Hematopoietic multipotent progenitor cell (in vitro differentiated cells): ENCODE data around the gene ITGB8. TPM values are rescaled to one million over a fixed set of nuclear protein-coding genes. Genes with fewer than 3 reads are reported as not detected.
A peak's percentile ranks its signal among the peaks of the same experiment; 100 is the strongest.

ENCODE experiments used
- DNase-seq, 3 donors: peaks; one replicate each; pipeline ENCODE4 v3.0.0-alpha.2; 2011 to 2015; ENCODE audit warnings: low read depth in 2 of 3, low spot score in 2 of 3
- total RNA-seq: library from RNA; depleted of rRNA; stranded (reverse); fragments of >200 nt; gene quantifications from one replicate; pipeline ENCODE4 v1.2.3, GENCODE V29; 2012

Gene ITGB8
- total RNA-seq, 1 donor: 4.6 TPM

GRCh38 chr7:20409961-20410360, 79.3 kb downstream of the ITGB8 start:
- no peak for DNase-seq

GRCh38 chr7:20411372-20411771, 80.7 kb downstream of the ITGB8 start:
- DNase-seq: no peak

- DNase-seq: peak in 1 of 3 donors; percentile 51
These were observed 81.3 kb downstream of the ITGB8 start for GRCh38 chr7:20412032-20412431.

GRCh38 chr7:20417260-20417659, 86.6 kb downstream of the ITGB8 start:
- no peak for DNase-seq

- DNase-seq: no peak
These were observed 87.1 kb downstream of the ITGB8 start for GRCh38 chr7:20417675-20418382.

DNA sequence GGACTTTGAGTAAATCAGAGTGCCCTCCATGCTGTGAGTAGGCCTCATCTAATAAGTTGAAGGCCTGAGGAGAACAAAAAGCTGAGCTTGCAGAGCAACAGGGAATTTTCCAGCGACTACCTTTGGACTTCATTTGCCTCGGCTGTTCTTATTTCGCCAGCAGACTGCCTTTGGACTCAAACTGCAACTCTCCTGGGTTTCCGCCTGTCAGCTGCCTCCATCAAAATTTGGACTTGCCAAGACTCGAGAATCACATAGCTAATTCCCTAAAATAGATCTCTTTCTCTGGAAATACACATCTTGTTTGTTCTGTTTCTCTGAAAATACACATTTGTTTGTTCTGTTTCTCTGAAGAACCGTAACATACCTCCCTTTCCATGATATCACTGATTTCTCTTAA, 93.8 kb downstream of the ITGB8 start:
- no peak for DNase-seq

DNA sequence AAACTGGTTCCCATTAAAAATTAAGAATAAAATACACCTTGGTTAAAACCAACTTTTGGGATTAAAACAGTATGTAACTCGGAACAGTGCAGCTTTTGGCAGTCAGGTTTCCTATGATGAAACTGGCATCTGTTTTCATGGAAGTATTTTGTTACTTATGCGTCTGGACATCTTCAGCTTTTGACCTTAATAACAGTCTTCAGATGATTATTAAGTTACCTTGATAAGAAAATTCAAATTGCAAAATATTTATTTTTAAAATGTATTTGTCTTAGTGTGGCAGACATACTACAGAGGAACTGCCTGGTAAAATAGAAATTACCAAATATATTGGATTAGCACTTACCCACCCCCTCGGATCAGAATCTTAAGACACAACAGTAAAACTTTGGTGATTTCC, 100.0 kb downstream of the ITGB8 start:
- DNase-seq: no peak

DNA sequence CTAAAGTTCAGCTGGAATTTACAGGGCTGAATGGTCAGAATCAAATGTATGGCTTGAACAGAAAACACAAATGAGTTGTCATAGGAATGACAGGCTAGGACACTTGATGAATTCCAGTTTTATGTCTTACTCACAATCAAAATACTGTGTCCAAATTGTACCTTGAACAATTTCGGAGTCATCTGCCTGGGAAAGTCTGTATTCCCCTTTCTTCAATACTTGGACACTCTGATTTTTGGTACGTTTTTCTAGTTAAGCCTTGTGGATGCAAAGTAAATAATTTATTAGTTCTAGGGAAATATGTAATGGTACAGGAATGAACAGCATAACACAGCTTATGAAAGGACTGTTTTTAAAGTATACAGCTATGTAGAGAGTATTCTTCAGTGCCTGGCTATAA, 100.4 kb downstream of the ITGB8 start:
- DNase-seq: no peak

- no peak for DNase-seq
These were observed 101.4 kb downstream of the ITGB8 start for GRCh38 chr7:20432071-20432470.

DNA sequence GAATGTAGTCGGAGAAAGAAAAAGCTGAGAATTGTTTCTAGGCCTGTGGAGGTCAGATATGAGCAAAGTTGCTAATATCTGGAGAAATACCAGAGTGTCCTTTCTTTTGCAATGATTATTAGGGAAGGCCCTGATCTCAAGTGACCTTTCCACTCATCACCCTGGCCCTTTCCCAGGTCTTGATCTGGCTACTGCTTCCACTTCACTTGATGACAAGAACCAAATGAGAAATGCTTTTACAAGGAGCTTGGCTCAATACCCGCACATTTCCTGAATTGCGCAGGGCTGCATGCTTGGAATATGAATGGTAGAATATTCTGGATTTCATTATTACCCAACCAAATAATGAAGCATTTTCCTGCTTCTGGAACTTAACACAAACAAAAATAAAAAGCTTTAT, 104.6 kb downstream of the ITGB8 start:
- DNase-seq: no peak

DNA sequence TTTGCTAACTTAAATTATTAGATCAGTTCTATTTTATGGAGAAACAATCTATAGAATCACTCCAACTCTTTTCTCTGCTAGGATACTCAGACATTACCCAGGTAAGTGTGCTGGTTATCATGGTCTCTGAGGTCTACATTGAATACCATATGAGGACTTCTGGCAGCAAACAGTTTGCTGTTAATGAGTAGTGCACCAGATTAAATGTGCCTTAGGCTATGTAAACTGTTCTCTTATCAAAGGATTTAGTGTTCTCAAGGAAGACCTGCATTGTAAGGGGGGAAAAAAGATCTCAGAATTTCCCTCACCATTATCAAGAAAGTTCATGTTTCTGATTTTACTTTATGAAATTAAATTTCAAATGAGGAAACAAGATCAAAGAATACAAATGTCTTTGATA, 107.5 kb downstream of the ITGB8 start:
- no peak for DNase-seq

DNA sequence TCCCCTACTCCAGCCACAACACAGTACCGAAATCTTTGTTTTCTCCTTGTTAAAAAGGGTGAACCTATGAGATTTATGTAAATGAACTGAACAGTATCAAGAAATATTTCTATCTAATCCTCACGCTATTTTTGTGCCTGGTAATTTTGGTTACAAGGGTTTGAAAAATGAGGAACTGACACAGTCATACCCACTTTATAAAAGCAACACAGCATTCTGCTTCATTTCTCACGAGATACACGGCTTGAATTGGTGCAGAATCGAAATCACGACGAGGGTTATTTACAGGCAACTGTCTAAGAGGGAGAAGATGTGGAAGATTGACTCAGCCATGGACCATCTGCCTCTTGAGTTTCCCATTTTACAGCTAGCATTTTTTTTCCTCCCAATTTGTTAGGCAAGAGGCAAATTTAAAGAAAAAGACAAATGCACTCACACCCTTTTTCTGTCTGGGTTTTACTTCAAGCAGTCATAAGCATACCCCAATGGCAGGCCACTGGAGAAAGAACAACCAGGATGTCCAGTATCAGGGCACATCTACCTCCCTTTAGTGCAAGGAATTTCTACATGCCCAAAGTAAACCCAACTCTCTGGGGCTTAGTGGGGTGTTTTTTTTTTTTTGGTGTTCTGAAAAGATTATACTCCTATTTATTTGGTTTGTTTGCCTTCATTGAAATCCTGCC, 108.1 kb downstream of the ITGB8 start:
- DNase-seq: peak in 2 of 3 donors; percentile 26 to 33

- DNase-seq: no peak
These were observed 108.9 kb downstream of the ITGB8 start for GRCh38 chr7:20439416-20440185.

DNA sequence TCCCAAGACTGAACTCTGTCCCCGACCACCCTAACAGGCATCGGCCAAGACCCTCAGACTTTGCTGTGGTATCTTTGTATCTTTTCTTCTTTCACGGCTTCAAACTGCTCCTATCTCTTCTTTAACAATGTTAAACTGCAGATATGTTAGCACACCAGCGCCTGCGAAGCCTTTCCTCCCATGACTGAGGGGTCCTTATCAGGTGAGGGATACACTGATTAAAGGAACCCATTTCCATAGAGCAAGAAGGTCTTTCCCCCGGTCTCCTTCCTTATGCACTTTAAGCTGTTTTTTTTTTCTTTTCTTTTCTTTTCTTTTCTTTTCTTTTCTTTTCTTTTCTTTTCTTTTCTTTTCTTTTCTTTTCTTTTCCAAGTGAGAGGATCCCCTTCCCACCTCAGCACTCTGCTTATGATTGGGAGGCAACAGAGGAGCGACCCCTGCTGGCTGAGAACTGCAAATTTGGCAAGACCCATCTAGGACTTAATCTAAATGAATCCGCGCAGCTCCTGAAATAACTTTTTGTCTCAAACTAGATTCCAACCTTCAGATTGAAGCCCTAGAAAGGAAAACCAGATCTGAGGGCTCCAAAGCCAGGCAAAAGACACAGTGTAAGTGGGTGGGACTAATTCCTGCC, 109.9 kb downstream of the ITGB8 start:
- DNase-seq: no peak

DNA sequence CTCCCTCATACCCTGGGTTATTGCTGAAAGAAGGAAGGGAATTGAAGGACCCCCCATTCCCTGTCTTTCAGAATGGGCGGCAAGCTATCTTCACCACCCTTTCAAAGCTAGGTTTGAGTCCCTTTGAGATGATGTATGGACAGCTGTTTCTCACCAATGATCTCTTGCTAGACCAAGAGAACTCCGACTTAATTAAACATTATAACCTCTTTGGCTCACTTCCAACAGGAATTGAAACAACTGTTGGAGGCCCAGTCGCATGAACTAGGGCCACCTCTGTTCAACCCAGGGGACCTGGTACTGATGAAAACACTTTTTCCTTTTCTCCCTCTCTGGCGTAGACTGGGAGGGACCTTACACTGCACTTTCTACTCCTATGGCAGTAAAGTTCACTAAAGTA, 110.6 kb downstream of the ITGB8 start:
- no peak for DNase-seq

DNA sequence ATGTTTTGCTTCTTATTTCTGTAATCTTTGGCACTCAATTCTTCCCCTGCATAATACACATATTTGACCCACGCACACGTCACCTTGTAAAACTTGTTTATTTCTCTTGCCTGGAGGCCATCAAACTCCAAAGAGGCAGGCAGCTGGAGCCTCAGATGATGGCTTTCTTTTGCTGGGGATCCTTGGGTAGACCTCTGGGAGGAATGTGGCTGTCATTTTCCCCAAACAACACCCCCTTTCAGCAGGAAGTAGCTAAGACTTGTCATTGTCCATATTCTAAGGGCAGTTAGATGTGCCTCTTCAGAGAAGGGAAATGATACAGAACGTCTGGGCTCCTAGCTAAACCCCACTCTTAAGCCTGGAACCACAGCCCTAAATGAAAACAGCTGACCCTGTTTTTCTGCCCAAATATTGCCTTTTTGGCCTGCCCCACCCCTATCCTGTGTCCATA, 111.3 kb downstream of the ITGB8 start:
- DNase-seq: no peak

DNA sequence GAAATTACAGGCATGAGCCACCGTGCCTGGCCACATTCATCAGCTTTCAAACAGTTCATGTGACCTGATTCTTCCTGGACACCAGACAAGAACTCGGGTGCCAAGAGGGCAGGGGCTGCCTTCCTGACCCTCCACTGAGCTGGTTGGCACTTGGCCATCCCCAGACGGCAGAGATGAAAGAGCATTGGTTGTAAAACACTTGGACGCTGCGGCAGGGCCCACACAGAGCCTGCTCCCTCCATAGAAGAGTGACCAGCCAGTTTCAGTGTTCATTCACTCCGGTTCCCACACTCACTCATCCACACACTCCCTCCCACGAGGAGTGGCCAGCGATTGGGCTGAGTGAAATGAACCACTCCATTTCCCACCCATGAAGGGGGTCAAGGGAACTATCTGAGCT, 112.3 kb downstream of the ITGB8 start:
- no peak for DNase-seq

- no peak for DNase-seq
These were observed 113.5 kb downstream of the ITGB8 start for GRCh38 chr7:20444030-20444800.

- DNase-seq: no peak
These were observed 116.4 kb downstream of the ITGB8 start for GRCh38 chr7:20447021-20447650.

DNA sequence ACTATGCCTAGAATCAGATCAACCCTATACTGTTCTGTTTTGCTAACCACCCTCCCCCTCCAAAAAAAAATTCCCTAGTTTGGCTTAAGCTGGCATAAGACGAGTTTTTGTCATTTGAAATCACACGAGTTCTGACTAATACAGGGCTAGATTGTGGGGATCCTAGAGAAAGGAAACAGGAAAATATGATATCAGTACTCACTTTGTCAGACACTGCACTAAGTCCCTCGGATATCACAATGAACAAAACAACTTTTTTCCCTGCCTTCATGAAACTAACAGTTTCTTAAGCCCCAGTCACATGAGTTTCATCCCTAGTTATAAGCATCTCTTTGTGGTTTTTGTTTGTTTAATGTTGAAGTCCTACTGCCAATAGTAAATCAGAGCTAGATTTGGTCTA, 118.5 kb downstream of the ITGB8 start:
- DNase-seq: no peak
